ENCODE measurements around the gene PHYH. TPM values are rescaled to one million over a fixed set of nuclear protein-coding genes. Genes with fewer than 3 reads are reported as not detected.

PHYH gene
- total RNA-seq, 1 donor from 2014 or later = 8.3 TPM

GRCh38 chr10:13328613-13329012 lies 28.7 kb upstream of the PHYH start:
- H3K27ac ChIP-seq (ENCODE audit: low read depth, low read length) = no peak overlapping the region
- peaks cover 38% of the 10 kb centered on the region for H3K36me3 ChIP-seq (ENCODE audit: insufficient read depth, low read length)
- no peak overlapping the region for H2AFZ ChIP-seq (ENCODE audit: low read depth, low read length)
- Mint-ChIP-seq H3K27me3 (ENCODE audit: low read depth, unreplicated experiment) (no peaks in the 10 kb centered on the region), H3K4me3 (ENCODE audit: unreplicated experiment) (no peak overlapping the region), H3K9me3 (ENCODE audit: unreplicated experiment) (no peaks in the 10 kb centered on the region), H3K27ac (ENCODE audit: unreplicated experiment) (no peak overlapping the region), H3K4me1 (ENCODE audit: low read depth, unreplicated experiment) (peaks cover 5% of the 10 kb centered on the region), H3K36me3 (ENCODE audit: low read depth, unreplicated experiment) (peaks cover 13% of the 10 kb centered on the region)
- no peaks in the 10 kb centered on the region for H3K27me3 ChIP-seq (ENCODE audit: insufficient read depth, low read length)
- H3K9me3 ChIP-seq (ENCODE audit: insufficient read depth, low read depth, low read length) = no peaks in the 10 kb centered on the region
- H3K4me2 ChIP-seq (ENCODE audit: low read length) = no peak overlapping the region
- H3K9ac ChIP-seq (ENCODE audit: low read length) = no peak overlapping the region
- FAIRE-seq (no peak), DNase-seq (ENCODE audit: low read depth) (no peak)
- no peaks in the 10 kb centered on the region for H3K79me2 ChIP-seq (ENCODE audit: insufficient read depth, low read length)
- TF ChIP-seq CTCF (IDR thresholded peaks at IDR 0.05; ENCODE audit: insufficient read depth, low read depth, low read length) = no peak
- no peak for TF ChIP-seq EZH2 (IDR thresholded peaks at IDR 0.05; ENCODE audit: insufficient read depth, low read length)
- H3K4me3 ChIP-seq (ENCODE audit: insufficient read depth, low read depth, low read length) = no peak overlapping the region
- no peaks in the 10 kb centered on the region for H3K4me1 ChIP-seq (ENCODE audit: insufficient read depth, low read length)
- peaks cover 3% of the 10 kb centered on the region for H4K20me1 ChIP-seq (ENCODE audit: insufficient read depth, low read length)

GRCh38 chr10:13328126-13328525 lies 28.3 kb upstream of the PHYH start:
- no peaks in the 10 kb centered on the region for H3K27me3 Mint-ChIP-seq (ENCODE audit: low read depth, unreplicated experiment)
- no peaks in the 10 kb centered on the region for H3K9me3 Mint-ChIP-seq (ENCODE audit: unreplicated experiment)
- no peak overlapping the region for H3K9ac ChIP-seq (ENCODE audit: low read length)
- H3K79me2 ChIP-seq (ENCODE audit: insufficient read depth, low read length) = no peaks in the 10 kb centered on the region
- no peaks in the 10 kb centered on the region for H3K9me3 ChIP-seq (ENCODE audit: insufficient read depth, low read depth, low read length)
- no peaks in the 10 kb centered on the region for H3K4me1 ChIP-seq (ENCODE audit: insufficient read depth, low read length)
- H3K27ac Mint-ChIP-seq (ENCODE audit: unreplicated experiment) = no peak overlapping the region
- no peak for FAIRE-seq
- H4K20me1 ChIP-seq (ENCODE audit: insufficient read depth, low read length) = peaks cover 3% of the 10 kb centered on the region
- no peak for DNase-seq (ENCODE audit: low read depth)
- H2AFZ ChIP-seq (ENCODE audit: low read depth, low read length) = no peak overlapping the region
- TF ChIP-seq CTCF (IDR thresholded peaks at IDR 0.05; ENCODE audit: insufficient read depth, low read depth, low read length) (no peak), EZH2 (IDR thresholded peaks at IDR 0.05; ENCODE audit: insufficient read depth, low read length) (no peak)
- no peak overlapping the region for H3K27ac ChIP-seq (ENCODE audit: low read depth, low read length)
- no peak overlapping the region for H3K4me2 ChIP-seq (ENCODE audit: low read length)
- no peak overlapping the region for H3K4me3 ChIP-seq (ENCODE audit: insufficient read depth, low read depth, low read length)
- H3K27me3 ChIP-seq (ENCODE audit: insufficient read depth, low read length) = no peaks in the 10 kb centered on the region
- peaks cover 5% of the 10 kb centered on the region for H3K4me1 Mint-ChIP-seq (ENCODE audit: low read depth, unreplicated experiment)
- H3K36me3 ChIP-seq (ENCODE audit: insufficient read depth, low read length) = peaks cover 38% of the 10 kb centered on the region
- peaks cover 13% of the 10 kb centered on the region for H3K36me3 Mint-ChIP-seq (ENCODE audit: low read depth, unreplicated experiment)
- H3K4me3 Mint-ChIP-seq (ENCODE audit: unreplicated experiment) = no peak overlapping the region

- H3K4me1 Mint-ChIP-seq (ENCODE audit: low read depth, unreplicated experiment) = peaks cover 5% of the 10 kb centered on the region
- FAIRE-seq = no peak
These were observed 27.7 kb upstream of the PHYH start for GRCh38 chr10:13327534-13327933.

More at GRCh38 chr10:13327534-13327933, 27.7 kb upstream of the PHYH start:
- Mint-ChIP-seq H3K27me3 (ENCODE audit: low read depth, unreplicated experiment) (no peaks in the 10 kb centered on the region), H3K27ac (ENCODE audit: unreplicated experiment) (no peak overlapping the region), H3K9me3 (ENCODE audit: unreplicated experiment) (no peaks in the 10 kb centered on the region), H3K36me3 (ENCODE audit: low read depth, unreplicated experiment) (peaks cover 15% of the 10 kb centered on the region), H3K4me3 (ENCODE audit: unreplicated experiment) (no peak overlapping the region)
- Histone ChIP-seq H3K9ac (ENCODE audit: low read length) (no peak overlapping the region), H3K4me3 (ENCODE audit: insufficient read depth, low read depth, low read length) (no peak overlapping the region), H3K27ac (ENCODE audit: low read depth, low read length) (no peak overlapping the region), H3K79me2 (ENCODE audit: insufficient read depth, low read length) (no peaks in the 10 kb centered on the region), H3K27me3 (ENCODE audit: insufficient read depth, low read length) (no peaks in the 10 kb centered on the region), H2AFZ (ENCODE audit: low read depth, low read length) (no peak overlapping the region), H4K20me1 (ENCODE audit: insufficient read depth, low read length) (peaks cover 3% of the 10 kb centered on the region), H3K36me3 (ENCODE audit: insufficient read depth, low read length) (peaks cover 41% of the 10 kb centered on the region), H3K4me1 (ENCODE audit: insufficient read depth, low read length) (no peaks in the 10 kb centered on the region), H3K9me3 (ENCODE audit: insufficient read depth, low read depth, low read length) (no peaks in the 10 kb centered on the region), H3K4me2 (ENCODE audit: low read length) (no peak overlapping the region)
- no peak for DNase-seq (ENCODE audit: low read depth)
- TF ChIP-seq CTCF (IDR thresholded peaks at IDR 0.05; ENCODE audit: insufficient read depth, low read depth, low read length) (no peak), EZH2 (IDR thresholded peaks at IDR 0.05; ENCODE audit: insufficient read depth, low read length) (no peak)

Data from astrocyte (in vitro differentiated cells and primary cell).